Transverse colon (tissue), 4 donors: ENCODE results near the gene ENDOV. TPM values are rescaled to one million over a fixed set of nuclear protein-coding genes. Genes with fewer than 3 reads are reported as not detected.

Experiments
- DNase-seq: peaks from one replicate; pipeline ENCODE4 v3.0.0-alpha.2; 2019
- H3K27ac ChIP-seq, 4 donors: fragments of 200-600 bp; sonication (generic); 2 replicates each; pipeline ENCODE4 v1.5.1; 2016 to 2018; ENCODE audit warnings: inconsistent platforms in 4 of 4
- H3K27me3 ChIP-seq: fragments of 200-600 bp; sonication (generic); 2 replicates; pipeline ENCODE4 v1.5.1; 2017; ENCODE audit warnings: inconsistent platforms
- H3K36me3 ChIP-seq, 4 donors: fragments of 200-600 bp; sonication (generic); 2 replicates each; pipeline ENCODE4 v1.5.1; 2017 to 2019; ENCODE audit warnings: inconsistent platforms in 4 of 4
- H3K4me1 ChIP-seq, 4 donors: fragments of 200-600 bp; sonication (generic); 2 replicates each; pipeline ENCODE4 v1.5.1; 2017 to 2020; ENCODE audit warnings: inconsistent platforms in 4 of 4
- H3K4me3 ChIP-seq, 4 donors: fragments of 200-600 bp; sonication (generic); 1 replicate in 1 of 4; 2 replicates in 3 of 4; pipeline versions ENCODE4 v1.5.1 to v1.6.1; 2017 to 2019; ENCODE audit warnings: inconsistent platforms in 4 of 4
- H3K9me3 ChIP-seq, 2 donors: fragments of 200-600 bp; sonication (generic); 2 replicates each; pipeline ENCODE4 v1.5.1; 2017 to 2019; ENCODE audit warnings: inconsistent platforms in 2 of 2
- EP300 ChIP-seq: sonication (generic); formaldehyde crosslinking; IDR thresholded peaks from one replicate; pipeline ENCODE4 v1.6.1; 2017; ENCODE audit warnings: antibody characterized with exemption, low read depth
- POLR2A ChIP-seq: fragments of 450-650 bp; IDR thresholded peaks from one replicate; pipeline ENCODE4 v1.6.1; 2016; ENCODE audit warnings: antibody characterized with exemption, mild to moderate bottlenecking, moderate library complexity
- POLR2AphosphoS5 ChIP-seq, 3 donors: sonication (generic); formaldehyde crosslinking; IDR thresholded peaks; one replicate each; pipeline ENCODE4 v1.6.1; 2016; ENCODE audit warnings: antibody characterized with exemption in 3 of 3
- WGBS, 2 donors: methylation state at CpG; one replicate each; pipeline ENCODE4 v1.1.5; 2018; ENCODE audit warnings: low coverage in 1 of 2; 5-methylcytosine and 5-hydroxymethylcytosine counted together
- in situ Hi-C, 4 donors: fragments of 200-750 bp; cut with MboI; loops; one replicate each; pipeline versions ENCODE4 v1.15.0 to v1.15.1; 2017; ENCODE audit warnings: low sequenced_read_pairs in 3 of 4, low pct_ligation_motif_present in 1 of 4, low pct_unique_long_range_greater_than_20kb in 1 of 4
- intact Hi-C: fragments of 100-400 bp; cut with DNase I; formaldehyde crosslinking; loops from one replicate; pipeline ENCODE4 v1.15.1; 2023; ENCODE audit warnings: low total_unique reads
- total RNA-seq, 4 donors: library from RNA; depleted of rRNA; stranded (reverse); fragments of >200 nt; gene quantifications; one replicate each; pipeline ENCODE4 v1.1.0, GENCODE V29; 2016
- TF ChIP-seq, protein P1 (sequence below), 5 experiments: fragments of 200-600 bp in 3 of 5; fragments of 450-650 bp in 2 of 5; sonication (generic) in 3 of 5; IDR thresholded peaks; 1 replicate in 2 of 5; 2 replicates in 3 of 5; pipeline ENCODE4 v1.5.1; 2016 to 2017; ENCODE audit warnings: antibody characterized with exemption in 5 of 5, inconsistent platforms in 3 of 5, mild to moderate bottlenecking in 2 of 5, moderate library complexity in 1 of 5

The ENDOV gene
- total RNA-seq, 4 donors from 2014 or later = 14.9 to 26.9 (median 19.9) TPM

DNA sequence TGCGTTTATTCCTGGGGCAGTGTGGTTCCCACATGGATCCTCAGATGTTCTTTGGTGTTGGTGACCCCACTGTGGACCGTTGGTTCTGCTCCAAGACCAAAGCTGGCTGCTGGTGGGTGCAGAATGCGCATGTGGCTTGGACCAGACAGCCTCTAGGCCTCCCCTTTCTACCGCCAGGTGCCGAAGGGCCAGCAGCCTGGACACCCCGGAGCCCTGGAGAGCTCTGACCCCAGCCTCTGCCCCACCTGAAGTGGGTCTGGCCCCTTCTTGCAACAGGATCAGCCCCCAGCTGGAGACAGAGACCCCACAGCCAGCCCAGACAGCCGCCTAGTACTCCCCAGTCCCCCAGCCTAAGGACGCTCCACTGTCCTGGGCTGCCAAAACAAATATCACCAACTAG is 43.0 kb downstream of the ENDOV start:
- no peak overlapping the region for H3K4me3 ChIP-seq
- no peaks in the 10 kb centered on the region for H3K9me3 ChIP-seq
- intact Hi-C loops (no loop called here), in situ Hi-C loops (no loop called here)
- H3K36me3 ChIP-seq = no peaks in the 10 kb centered on the region
- no peak for DNase-seq
- H3K4me1 ChIP-seq = peaks cover 14 to 35% (median 21%) of the 10 kb centered on the region in 4 donors
- peaks cover 4% of the 10 kb centered on the region for H3K27me3 ChIP-seq
- H3K27ac ChIP-seq = peak overlapping the region in 1 of 4 donors; percentile 98
- WGBS, 2 donors = 89% methylated on average over 8 of the region's 8 CpGs; no CpG with 5 or more reads in 1 of the 2 donors
- TF ChIP-seq POLR2AphosphoS5 (IDR thresholded peaks at IDR 0.05) = no peak
- TF ChIP-seq POLR2A = no peak
- TF ChIP-seq, protein P1, sequence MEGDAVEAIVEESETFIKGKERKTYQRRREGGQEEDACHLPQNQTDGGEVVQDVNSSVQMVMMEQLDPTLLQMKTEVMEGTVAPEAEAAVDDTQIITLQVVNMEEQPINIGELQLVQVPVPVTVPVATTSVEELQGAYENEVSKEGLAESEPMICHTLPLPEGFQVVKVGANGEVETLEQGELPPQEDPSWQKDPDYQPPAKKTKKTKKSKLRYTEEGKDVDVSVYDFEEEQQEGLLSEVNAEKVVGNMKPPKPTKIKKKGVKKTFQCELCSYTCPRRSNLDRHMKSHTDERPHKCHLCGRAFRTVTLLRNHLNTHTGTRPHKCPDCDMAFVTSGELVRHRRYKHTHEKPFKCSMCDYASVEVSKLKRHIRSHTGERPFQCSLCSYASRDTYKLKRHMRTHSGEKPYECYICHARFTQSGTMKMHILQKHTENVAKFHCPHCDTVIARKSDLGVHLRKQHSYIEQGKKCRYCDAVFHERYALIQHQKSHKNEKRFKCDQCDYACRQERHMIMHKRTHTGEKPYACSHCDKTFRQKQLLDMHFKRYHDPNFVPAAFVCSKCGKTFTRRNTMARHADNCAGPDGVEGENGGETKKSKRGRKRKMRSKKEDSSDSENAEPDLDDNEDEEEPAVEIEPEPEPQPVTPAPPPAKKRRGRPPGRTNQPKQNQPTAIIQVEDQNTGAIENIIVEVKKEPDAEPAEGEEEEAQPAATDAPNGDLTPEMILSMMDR (IDR thresholded peaks at IDR 0.05) = no peak
- TF ChIP-seq EP300 = no peak

DNA sequence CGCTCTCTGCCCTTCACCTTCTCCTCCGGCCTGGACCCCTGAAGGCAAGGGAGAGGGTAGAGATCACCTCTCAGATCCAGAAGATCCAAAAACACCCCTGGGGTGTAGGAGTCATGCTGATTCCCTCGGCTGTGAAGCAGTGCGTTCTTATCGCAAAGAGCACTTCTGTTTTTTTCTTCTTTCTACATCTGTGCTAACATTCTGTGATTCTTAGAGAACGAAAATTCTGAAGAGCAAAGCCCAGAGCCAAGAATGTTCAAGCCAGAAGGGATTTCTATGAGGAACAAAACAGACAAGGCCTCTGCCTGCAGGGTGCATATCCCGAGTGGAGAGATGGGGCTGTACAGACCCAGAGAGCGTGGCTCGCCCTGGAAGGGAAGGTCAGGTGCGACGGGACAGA is 44.3 kb downstream of the ENDOV start:
- Histone ChIP-seq H3K36me3 (no peaks in the 10 kb centered on the region), H3K4me1 (peaks cover 9 to 28% (median 16%) of the 10 kb centered on the region in 4 donors), H3K27me3 (peaks cover 9% of the 10 kb centered on the region), H3K9me3 (no peaks in the 10 kb centered on the region), H3K4me3 (no peak overlapping the region), H3K27ac (no peak overlapping the region)
- in situ Hi-C loops (no loop called here), intact Hi-C loops (no loop called here)
- 79 to 80% methylated on average over 9 to 11 of the region's 11 CpGs for WGBS, 2 donors
- no peak for TF ChIP-seq EP300
- TF ChIP-seq POLR2A = no peak
- no peak for DNase-seq

DNA sequence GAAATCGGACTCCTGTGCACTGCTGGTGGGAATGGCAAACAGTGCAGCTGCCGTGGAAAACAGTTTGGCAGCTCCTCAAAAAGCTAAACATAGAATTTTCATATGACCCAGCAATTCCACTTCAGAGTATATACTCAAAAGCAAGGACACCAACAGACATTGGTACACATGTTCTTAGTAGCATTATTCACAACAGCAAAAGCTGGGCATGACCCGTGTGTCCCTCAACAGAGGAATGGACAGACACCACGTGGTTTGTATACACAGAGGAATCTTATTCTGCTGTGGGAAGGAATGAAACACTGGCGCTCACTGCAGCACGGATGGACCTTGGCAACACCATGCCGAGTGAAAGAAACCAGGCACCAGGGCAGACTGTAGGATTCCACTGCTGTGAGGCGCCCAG is 45.5 kb downstream of the ENDOV start:
- intact Hi-C loops (no loop called here), in situ Hi-C loops (no loop called here)
- Histone ChIP-seq H3K4me1 (peaks cover 7 to 26% (median 13%) of the 10 kb centered on the region in 4 donors), H3K9me3 (no peaks in the 10 kb centered on the region), H3K27me3 (peaks cover 9% of the 10 kb centered on the region), H3K27ac (peak overlapping the region in 3 of 4 donors; percentile 55 to 72 (median 59)), H3K4me3 (no peak overlapping the region), H3K36me3 (no peaks in the 10 kb centered on the region)
- TF ChIP-seq POLR2AphosphoS5 (IDR thresholded peaks at IDR 0.05) (peak; percentile 22 to 54 (median 42)), POLR2A (no peak)
- no peak for DNase-seq
- 50% methylated on average over 6 to 8 of the region's 8 CpGs for WGBS, 2 donors

DNA sequence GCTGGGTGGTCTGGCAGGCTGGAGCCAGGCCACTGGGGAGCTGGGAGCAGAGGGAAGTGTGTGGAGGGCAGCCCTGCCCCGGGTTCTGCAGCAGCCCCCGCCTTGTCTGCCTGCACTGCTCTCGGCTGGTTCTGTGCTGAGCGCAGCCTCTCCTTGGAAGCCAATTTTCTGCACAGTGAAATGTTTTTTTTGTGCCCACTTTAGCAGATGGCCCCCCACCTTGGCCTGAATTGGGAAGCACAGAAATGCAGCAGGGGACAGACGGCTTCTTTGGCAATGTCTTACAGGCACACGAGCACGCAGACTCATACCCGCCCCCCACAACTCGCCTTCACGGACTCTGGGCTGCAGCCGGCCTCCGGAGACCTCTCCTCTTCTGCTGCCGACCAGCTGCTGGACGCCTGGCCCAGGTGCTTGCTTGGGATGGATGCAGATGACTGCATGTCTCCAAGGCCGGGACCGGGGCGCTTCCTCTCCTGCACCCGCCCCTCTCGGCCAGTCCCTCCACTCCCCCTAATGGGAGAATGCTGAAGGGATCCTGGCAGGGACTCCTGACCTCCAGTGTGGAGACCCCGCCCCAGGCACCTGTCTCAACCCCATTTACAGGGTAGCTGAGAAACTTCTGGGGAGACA is 46.7 kb downstream of the ENDOV start:
- Histone ChIP-seq H3K36me3 (no peaks in the 10 kb centered on the region), H3K9me3 (no peaks in the 10 kb centered on the region), H3K27ac (peak overlapping the region in 2 of 4 donors; percentile 6 to 72), H3K27me3 (peaks cover 14% of the 10 kb centered on the region), H3K4me1 (peaks cover 0 to 16% (median 5%) of the 10 kb centered on the region in 4 donors), H3K4me3 (no peak overlapping the region)
- in situ Hi-C loops = no loop called here
- TF ChIP-seq POLR2AphosphoS5 (IDR thresholded peaks at IDR 0.05) = no peak
- TF ChIP-seq POLR2A = no peak
- no peak for TF ChIP-seq EP300
- TF ChIP-seq, protein P1 (IDR thresholded peaks at IDR 0.05) = no peak
- intact Hi-C loops = no loop called here
- WGBS, 2 donors = 68% methylated on average over 18 of the region's 20 CpGs; no CpG with 5 or more reads in 1 of the 2 donors
- no peak for DNase-seq

DNA sequence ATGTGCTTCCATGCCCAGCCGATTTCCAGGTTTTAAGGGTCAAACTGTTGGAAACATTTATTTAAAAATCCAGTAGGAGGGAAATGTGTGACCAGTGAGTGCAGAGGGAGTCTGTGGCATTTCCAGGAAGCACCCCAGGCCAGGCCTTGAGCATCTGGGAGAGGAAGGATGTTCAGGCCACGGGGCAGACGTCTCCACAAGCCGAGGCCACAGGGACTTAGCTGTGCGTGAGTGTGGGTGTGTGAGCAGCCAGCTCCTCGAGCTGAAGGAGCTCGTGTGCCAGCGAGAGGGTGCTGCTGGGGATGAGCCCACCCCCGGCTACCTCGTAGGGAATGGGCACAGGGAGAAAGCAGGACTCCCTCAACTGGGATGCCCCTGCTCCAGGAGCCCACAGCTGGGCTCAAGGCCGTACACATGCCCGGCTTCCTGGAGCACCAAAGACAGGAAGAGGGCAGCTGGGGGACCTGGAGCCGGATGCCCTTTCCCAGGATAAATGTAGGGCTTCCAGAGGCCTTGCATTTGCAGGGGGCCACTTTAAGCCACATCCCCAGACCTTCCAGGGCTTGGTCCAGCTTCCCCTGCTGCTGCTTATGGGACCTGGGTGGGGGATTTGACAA is 48.9 kb downstream of the ENDOV start:
- H3K9me3 ChIP-seq = no peaks in the 10 kb centered on the region
- intact Hi-C loops = no loop called here
- no peaks in the 10 kb centered on the region for H3K36me3 ChIP-seq
- H3K27me3 ChIP-seq = peaks cover 31% of the 10 kb centered on the region
- no peak for DNase-seq
- H3K27ac ChIP-seq = no peak overlapping the region
- H3K4me3 ChIP-seq = no peak overlapping the region
- WGBS, 2 donors = 75% methylated on average over 13 of the region's 13 CpGs; no CpG with 5 or more reads in 1 of the 2 donors
- in situ Hi-C loops = no loop called here
- TF ChIP-seq POLR2AphosphoS5 (IDR thresholded peaks at IDR 0.05) = no peak
- TF ChIP-seq, protein P1 (IDR thresholded peaks at IDR 0.05) = no peak
- TF ChIP-seq EP300 = no peak
- TF ChIP-seq POLR2A = no peak
- H3K4me1 ChIP-seq = peaks cover 0 to 6% (median 3%) of the 10 kb centered on the region in 4 donors
